SK-N-SH (cell line): ENCODE measurements around the gene CENPS. TPM values are rescaled to one million over a fixed set of nuclear protein-coding genes. Genes with fewer than 3 reads are reported as not detected.

Experiments
- CTCF ChIA-PET: fragments of 300-600, 350-600 bp; formaldehyde crosslinking; extraction: SDS; loops from one replicate; lab custom pipeline; 2021; lab: Yijun Ruan, JAX
- POLR2A ChIA-PET: fragments of 350-600 bp; sonication (Branson Sonifier 250); formaldehyde crosslinking; extraction: SDS; loops from one replicate; lab custom pipeline; 2020; ENCODE audit warnings: antibody characterized with exemption, inconsistent platforms; lab: Yijun Ruan, JAX
- DNase-seq: peaks from one replicate; pipeline ENCODE4 v3.0.0; 2012
- H2AFZ ChIP-seq: fragments of 200-600 bp; sonication (generic); 2 replicates; pipeline ENCODE4 v1.8.1; 2016; ENCODE audit warnings: antibody characterized with exemption, mild to moderate bottlenecking, low read depth
- H3F3A ChIP-seq: fragments of 200-600 bp; sonication (generic); replicated peaks from 2 replicates; pipeline ENCODE3; 2016; ENCODE audit warnings: antibody characterized with exemption, mild to moderate bottlenecking; ENCODE audit not compliant: insufficient read depth
- H3K27ac ChIP-seq, 2 experiments: fragments of 200-500 bp in 1 of 2; fragments of 200-600 bp in 1 of 2; sonication (Bioruptor generic) in 1 of 2; sonication (generic), shearing (Covaris generic) in 1 of 2; 2 replicates each; pipeline versions ENCODE4 v1.5.1 to v1.6.1; 2014 to 2016; ENCODE audit warnings: low read depth in 2 of 2, inconsistent platforms in 1 of 2, low read length in 1 of 2, mild to moderate bottlenecking in 1 of 2, mixed read lengths in 1 of 2
- H3K27me3 ChIP-seq: fragments of 200-600 bp; sonication (generic), shearing (Covaris generic); 2 replicates; pipeline ENCODE4 v1.6.1; 2016; ENCODE audit warnings: mixed run types; ENCODE audit not compliant: insufficient read depth
- H3K36me3 ChIP-seq, 2 experiments: fragments of 200-500 bp in 1 of 2; fragments of 200-600 bp in 1 of 2; sonication (Bioruptor generic) in 1 of 2; sonication (generic) in 1 of 2; replicated peaks in 1 of 2; 2 replicates each; pipeline versions ENCODE3 to v1.5.1; 2014 to 2016; ENCODE audit warnings: low read length in 1 of 2, mild to moderate bottlenecking in 1 of 2; ENCODE audit not compliant: insufficient read depth in 2 of 2, control insufficient read depth in 1 of 2
- H3K4me1 ChIP-seq, 2 experiments: fragments of 200-500 bp in 1 of 2; fragments of 200-600 bp in 1 of 2; sonication (Bioruptor generic) in 1 of 2; sonication (generic), shearing (Covaris generic) in 1 of 2; 2 replicates each; pipeline versions ENCODE4 v1.5.1 to v1.6.1; 2014 to 2016; ENCODE audit warnings: low read depth in 1 of 2, low read length in 1 of 2, mixed run types in 1 of 2; ENCODE audit not compliant: insufficient read depth in 2 of 2, control insufficient read depth in 1 of 2
- H3K4me2 ChIP-seq: fragments of 200-600 bp; sonication (generic), shearing (Covaris generic); 2 replicates; pipeline ENCODE4 v1.6.1; 2017; ENCODE audit warnings: mixed run types
- H3K4me3 ChIP-seq, 2 experiments: fragments of 200-500 bp in 1 of 2; fragments of 200-600 bp in 1 of 2; sonication (Bioruptor generic) in 1 of 2; sonication (generic), shearing (Covaris generic) in 1 of 2; 2 replicates each; pipeline versions ENCODE4 v1.5.1 to v1.8.1; 2014 to 2016; ENCODE audit warnings: low read depth in 2 of 2, inconsistent platforms in 1 of 2, low read length in 1 of 2, mild to moderate bottlenecking in 1 of 2, mixed read lengths in 1 of 2, moderate library complexity in 1 of 2
- H3K79me2 ChIP-seq: fragments of 200-600 bp; sonication (generic); 2 replicates; pipeline ENCODE4 v1.8.1; 2017; ENCODE audit warnings: mild to moderate bottlenecking; ENCODE audit not compliant: insufficient read depth
- H3K9ac ChIP-seq: fragments of 200-600 bp; sonication (generic); 2 replicates; pipeline ENCODE4 v1.6.1; 2017; ENCODE audit warnings: mixed run types
- H3K9me2 ChIP-seq: fragments of 200-600 bp; sonication (generic); 2 replicates; pipeline ENCODE4 v1.6.1; 2017; ENCODE audit warnings: mixed run types
- H3K9me3 ChIP-seq: fragments of 200-600 bp; sonication (generic); 2 replicates; pipeline ENCODE4 v1.6.1; 2017; ENCODE audit warnings: mixed run types, mild to moderate bottlenecking, moderate library complexity
- H4K20me1 ChIP-seq: fragments of 200-600 bp; sonication (generic); 2 replicates; pipeline ENCODE4 v1.6.1; 2017; ENCODE audit warnings: mild to moderate bottlenecking, mixed run types; ENCODE audit not compliant: insufficient read depth
- CHD2 ChIP-seq: fragments of 150-350 bp; IDR thresholded peaks from 2 replicates; pipeline ENCODE4 v1.6.1; 2018; ENCODE audit warnings: low read length; ENCODE audit not compliant: partially characterized antibody
- CTCF ChIP-seq: fragments of 200-600 bp; sonication (generic); IDR thresholded peaks from 2 replicates; pipeline ENCODE4 v1.6.1; 2017; ENCODE audit warnings: antibody characterized with exemption, mild to moderate bottlenecking, moderate library complexity
- EP300 ChIP-seq, 2 experiments: IDR thresholded peaks; 2 replicates each; pipeline versions ENCODE4 v1.4.0 to v1.6.1; 2012; ENCODE audit warnings: borderline replicate concordance in 1 of 2, low read depth in 1 of 2, low read length in 1 of 2
- FOSL2 ChIP-seq: IDR thresholded peaks from 2 replicates; pipeline ENCODE4 v1.4.0; 2012; ENCODE audit warnings: low read depth, mild to moderate bottlenecking, moderate library complexity, borderline replicate concordance
- GABPA ChIP-seq: IDR thresholded peaks from 2 replicates; pipeline ENCODE4 v1.4.0; 2012; ENCODE audit warnings: low read depth, mild to moderate bottlenecking
- GATA2 ChIP-seq: sonication (generic); formaldehyde crosslinking; IDR thresholded peaks from 2 replicates; pipeline ENCODE4 v1.5.0; 2020; ENCODE audit warnings: mild to moderate bottlenecking, missing genetic modification reagents
- IRF3 ChIP-seq: fragments of 150-350 bp; IDR thresholded peaks from 2 replicates; pipeline ENCODE4 v1.6.1; 2016; ENCODE audit warnings: mild to moderate bottlenecking, low read depth, low read length
- JUND ChIP-seq: IDR thresholded peaks from 2 replicates; pipeline ENCODE4 v1.4.0; 2012
- MXI1 ChIP-seq: IDR thresholded peaks from 2 replicates; pipeline ENCODE4 v1.6.1; 2012; ENCODE audit warnings: mild to moderate bottlenecking, low read depth, low read length, improper control_type of control experiment
- NFIC ChIP-seq: IDR thresholded peaks from 2 replicates; pipeline ENCODE4 v1.4.0; 2012; ENCODE audit warnings: borderline replicate concordance
- POLR2AphosphoS5 ChIP-seq: IDR thresholded peaks from 2 replicates; pipeline ENCODE4 v1.6.1; 2012; ENCODE audit warnings: low read depth, low read length
- RFX5 ChIP-seq: IDR thresholded peaks from 2 replicates; pipeline ENCODE4 v1.6.1; 2012; ENCODE audit warnings: mild to moderate bottlenecking, improper control_type of control experiment, low read length
- RXRA ChIP-seq: IDR thresholded peaks from 2 replicates; pipeline ENCODE4 v1.4.0; 2012; ENCODE audit warnings: low read depth, mild to moderate bottlenecking, borderline replicate concordance
- SIN3A ChIP-seq: IDR thresholded peaks from 2 replicates; pipeline ENCODE4 v1.6.1; 2012; ENCODE audit warnings: low read depth, mild to moderate bottlenecking, low read length, moderate library complexity, borderline replicate concordance
- SMC3 ChIP-seq: IDR thresholded peaks from 2 replicates; pipeline ENCODE4 v1.6.1; 2012; ENCODE audit warnings: low read depth, low read length, improper control_type of control experiment
- TCF12 ChIP-seq: IDR thresholded peaks from 2 replicates; pipeline ENCODE4 v1.4.0; 2012
- WGBS: methylation state at CpG from one replicate; pipeline ENCODE4 v1.1.6; 2017; ENCODE audit warnings: low lambda C conversion rate; 5-methylcytosine and 5-hydroxymethylcytosine counted together
- polyA plus RNA-seq, 3 experiments: library from polyadenylated mRNA; depleted of rRNA; stranded (reverse); fragments of >200 nt; gene quantifications; 2 replicates each; pipeline ENCODE4 v1.2.3, GENCODE V29; 2012
- TF ChIP-seq, protein P1 (sequence below): IDR thresholded peaks from 2 replicates; pipeline ENCODE4 v1.6.1; 2012; ENCODE audit warnings: mild to moderate bottlenecking, low read depth, low read length, moderate library complexity
- TF ChIP-seq, protein P2 (sequence below): fragments of 150-350 bp; IDR thresholded peaks from 2 replicates; pipeline ENCODE4 v1.6.1; 2017; ENCODE audit warnings: antibody characterized with exemption, low read length, low read depth, borderline replicate concordance

CENPS gene
- polyA plus RNA-seq, 1 of the 3 experiments (the other 2 are of a cell fraction), result 20.0 TPM

DNA sequence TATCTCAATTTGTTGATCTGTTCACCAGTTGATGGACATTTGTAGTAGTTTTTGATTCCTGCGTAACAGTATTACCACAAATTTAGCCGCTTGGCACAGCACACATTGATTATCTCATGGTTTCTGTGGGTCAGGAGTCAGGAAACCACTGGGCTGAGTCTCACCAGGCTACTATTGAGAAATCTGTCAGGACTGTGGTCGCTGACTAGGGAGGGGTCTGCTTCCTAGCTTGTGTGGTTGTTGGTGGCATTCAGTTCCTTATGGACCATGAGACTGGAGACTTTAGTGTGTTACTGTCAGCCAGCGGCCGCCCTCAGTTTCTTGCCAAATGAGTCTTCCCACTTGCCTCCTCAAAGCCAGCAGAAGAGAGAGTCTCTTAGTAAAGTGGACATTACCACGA, 54.3 kb downstream of the CENPS start:
- Histone ChIP-seq H2AFZ (no peak overlapping the region), H3K4me3 (no peak overlapping the region)
- TF ChIP-seq SIN3A, result no peak
- TF ChIP-seq, protein P1, sequence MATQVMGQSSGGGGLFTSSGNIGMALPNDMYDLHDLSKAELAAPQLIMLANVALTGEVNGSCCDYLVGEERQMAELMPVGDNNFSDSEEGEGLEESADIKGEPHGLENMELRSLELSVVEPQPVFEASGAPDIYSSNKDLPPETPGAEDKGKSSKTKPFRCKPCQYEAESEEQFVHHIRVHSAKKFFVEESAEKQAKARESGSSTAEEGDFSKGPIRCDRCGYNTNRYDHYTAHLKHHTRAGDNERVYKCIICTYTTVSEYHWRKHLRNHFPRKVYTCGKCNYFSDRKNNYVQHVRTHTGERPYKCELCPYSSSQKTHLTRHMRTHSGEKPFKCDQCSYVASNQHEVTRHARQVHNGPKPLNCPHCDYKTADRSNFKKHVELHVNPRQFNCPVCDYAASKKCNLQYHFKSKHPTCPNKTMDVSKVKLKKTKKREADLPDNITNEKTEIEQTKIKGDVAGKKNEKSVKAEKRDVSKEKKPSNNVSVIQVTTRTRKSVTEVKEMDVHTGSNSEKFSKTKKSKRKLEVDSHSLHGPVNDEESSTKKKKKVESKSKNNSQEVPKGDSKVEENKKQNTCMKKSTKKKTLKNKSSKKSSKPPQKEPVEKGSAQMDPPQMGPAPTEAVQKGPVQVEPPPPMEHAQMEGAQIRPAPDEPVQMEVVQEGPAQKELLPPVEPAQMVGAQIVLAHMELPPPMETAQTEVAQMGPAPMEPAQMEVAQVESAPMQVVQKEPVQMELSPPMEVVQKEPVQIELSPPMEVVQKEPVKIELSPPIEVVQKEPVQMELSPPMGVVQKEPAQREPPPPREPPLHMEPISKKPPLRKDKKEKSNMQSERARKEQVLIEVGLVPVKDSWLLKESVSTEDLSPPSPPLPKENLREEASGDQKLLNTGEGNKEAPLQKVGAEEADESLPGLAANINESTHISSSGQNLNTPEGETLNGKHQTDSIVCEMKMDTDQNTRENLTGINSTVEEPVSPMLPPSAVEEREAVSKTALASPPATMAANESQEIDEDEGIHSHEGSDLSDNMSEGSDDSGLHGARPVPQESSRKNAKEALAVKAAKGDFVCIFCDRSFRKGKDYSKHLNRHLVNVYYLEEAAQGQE, result no peak
- no peak for TF ChIP-seq MXI1
- no peak for TF ChIP-seq CHD2
- no peak for TF ChIP-seq RFX5
- TF ChIP-seq FOSL2, result no peak
- TF ChIP-seq, protein P2, sequence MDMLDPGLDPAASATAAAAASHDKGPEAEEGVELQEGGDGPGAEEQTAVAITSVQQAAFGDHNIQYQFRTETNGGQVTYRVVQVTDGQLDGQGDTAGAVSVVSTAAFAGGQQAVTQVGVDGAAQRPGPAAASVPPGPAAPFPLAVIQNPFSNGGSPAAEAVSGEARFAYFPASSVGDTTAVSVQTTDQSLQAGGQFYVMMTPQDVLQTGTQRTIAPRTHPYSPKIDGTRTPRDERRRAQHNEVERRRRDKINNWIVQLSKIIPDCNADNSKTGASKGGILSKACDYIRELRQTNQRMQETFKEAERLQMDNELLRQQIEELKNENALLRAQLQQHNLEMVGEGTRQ, result no peak
- no peak for TF ChIP-seq SMC3
- TF ChIP-seq GABPA, result no peak
- no peak for TF ChIP-seq NFIC
- TF ChIP-seq JUND, result no peak
- TF ChIP-seq CTCF, result no peak
- no peak for TF ChIP-seq IRF3
- no peak for TF ChIP-seq TCF12
- no peak for TF ChIP-seq GATA2 (CRISPR knock-in tag)
- no peak for TF ChIP-seq EP300 (IDR thresholded peaks at IDR 0.05; ENCODE audit: borderline replicate concordance in 1 of 2, low read depth in 1 of 2, low read length in 1 of 2)
- TF ChIP-seq POLR2AphosphoS5, result no peak
- no peak for TF ChIP-seq RXRA
- TF ChIP-seq, all 33 proteins: peak for 0
- CTCF ChIA-PET, result interaction anchor here (2.2 kb wide), 1 partner anchor 10 kb away, joined by 23 read pairs; no protein-coding TSS in a partner anchor
- H3K36me3 ChIP-seq, result peaks cover 0 to 5% of the 10 kb centered on the region in 2 experiments
- DNase-seq, result no peak
- H3F3A ChIP-seq, result no peaks in the 10 kb centered on the region
- peaks cover 0 to under 1% of the 10 kb centered on the region in 2 experiments; a peak in 1 of 4 replicates for H3K4me1 ChIP-seq
- no peaks in the 10 kb centered on the region for H3K9me2 ChIP-seq
- WGBS, result 89% methylated on average over 6 of the region's 6 CpGs
- H3K9ac ChIP-seq, result no peak overlapping the region
- H3K9me3 ChIP-seq, result no peaks in the 10 kb centered on the region
- H3K4me2 ChIP-seq, result no peak overlapping the region
- H3K79me2 ChIP-seq, result peaks cover 97% of the 10 kb centered on the region
- H4K20me1 ChIP-seq, result no peaks in the 10 kb centered on the region
- no peaks in the 10 kb centered on the region for H3K27me3 ChIP-seq
- POLR2A ChIA-PET, result no interaction called here
- no peak overlapping the region; a peak in 1 of 4 replicates for H3K27ac ChIP-seq
